Measurements from ENCODE around the gene DDA1.

DNA sequence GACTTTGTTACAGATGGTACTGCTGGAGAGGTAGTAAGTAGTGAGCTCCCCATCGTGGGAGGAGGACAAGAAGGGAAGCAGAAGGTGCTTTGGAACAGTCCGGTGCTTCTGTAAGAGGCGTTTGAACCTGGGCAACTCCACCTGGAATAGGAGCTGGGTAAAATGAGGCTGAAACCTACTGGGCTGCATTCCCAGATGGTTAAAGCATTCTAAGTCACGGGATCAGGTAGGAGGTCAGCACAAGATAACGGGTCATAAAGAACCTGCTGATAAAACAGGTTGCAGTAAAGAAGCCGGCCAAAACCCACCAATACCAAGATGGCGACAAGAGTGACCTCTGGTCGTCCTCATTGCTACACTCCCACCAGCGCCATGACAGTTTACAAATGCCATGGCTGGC is 22.6 kb upstream of the DDA1 start:
- TF ChIP-seq, protein P1, sequence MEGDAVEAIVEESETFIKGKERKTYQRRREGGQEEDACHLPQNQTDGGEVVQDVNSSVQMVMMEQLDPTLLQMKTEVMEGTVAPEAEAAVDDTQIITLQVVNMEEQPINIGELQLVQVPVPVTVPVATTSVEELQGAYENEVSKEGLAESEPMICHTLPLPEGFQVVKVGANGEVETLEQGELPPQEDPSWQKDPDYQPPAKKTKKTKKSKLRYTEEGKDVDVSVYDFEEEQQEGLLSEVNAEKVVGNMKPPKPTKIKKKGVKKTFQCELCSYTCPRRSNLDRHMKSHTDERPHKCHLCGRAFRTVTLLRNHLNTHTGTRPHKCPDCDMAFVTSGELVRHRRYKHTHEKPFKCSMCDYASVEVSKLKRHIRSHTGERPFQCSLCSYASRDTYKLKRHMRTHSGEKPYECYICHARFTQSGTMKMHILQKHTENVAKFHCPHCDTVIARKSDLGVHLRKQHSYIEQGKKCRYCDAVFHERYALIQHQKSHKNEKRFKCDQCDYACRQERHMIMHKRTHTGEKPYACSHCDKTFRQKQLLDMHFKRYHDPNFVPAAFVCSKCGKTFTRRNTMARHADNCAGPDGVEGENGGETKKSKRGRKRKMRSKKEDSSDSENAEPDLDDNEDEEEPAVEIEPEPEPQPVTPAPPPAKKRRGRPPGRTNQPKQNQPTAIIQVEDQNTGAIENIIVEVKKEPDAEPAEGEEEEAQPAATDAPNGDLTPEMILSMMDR (IDR thresholded peaks at IDR 0.05) = no peak
- TF ChIP-seq POLR2A (IDR thresholded peaks at IDR 0.05) = no peak
- no peak for TF ChIP-seq EP300 (IDR thresholded peaks at IDR 0.05; ENCODE audit: low read depth)

All from transverse colon (tissue), 3 donors.